ENCODE measurements around the gene CORO2B. TPM values are rescaled to one million over a fixed set of nuclear protein-coding genes. Genes with fewer than 3 reads are reported as not detected.

The CORO2B gene
- 0.37 TPM for polyA plus RNA-seq (2013)

GRCh38 chr15:68578980-68579935 is at the start of gene CORO2B:
Gene CORO2B, plus strand, starts transcription at chr15:68578993. Its CDS starts 270 bp downstream, at chr15:68579263.
- H3K36me3 ChIP-seq (ENCODE audit: control insufficient read depth in 4 of 4, insufficient read depth in 4 of 4, low read length in 3 of 4): no peaks in the 10 kb centered on the region
- peak within 1 kb of the TSS; percentile 39 to 78 (median 64) for H3K4me3 ChIP-seq (ENCODE audit: control insufficient read depth in 1 of 7, extremely low read depth in 1 of 7, insufficient read depth in 4 of 7, low read depth in 2 of 7, low read length in 6 of 7)
- H3K9me3 ChIP-seq (ENCODE audit: control extremely low read depth in 1 of 5, control insufficient read depth in 4 of 5, insufficient read depth in 2 of 5, low read depth in 1 of 5, low read length in 4 of 5): no peaks in the 10 kb centered on the region
- CTCF ChIA-PET: interaction anchor here (1.1 kb wide), 1 partner anchor 20 kb away, joined by 3 read pairs; no protein-coding TSS in a partner anchor
- peaks cover 0 to 25% (median 24%) of the 10 kb centered on the region in 5 experiments for H3K27me3 ChIP-seq (replicated peaks in 2 of 5; ENCODE audit: control insufficient read depth in 4 of 5, insufficient read depth in 5 of 5, low read length in 4 of 5)
- H3K4me1 ChIP-seq (ENCODE audit: control extremely low read depth in 1 of 4, control insufficient read depth in 4 of 4, insufficient read depth in 4 of 4, low read length in 3 of 4): peaks cover 0 to 24% (median 17%) of the 10 kb centered on the region in 4 experiments
- 1% methylated on average over 63 of the region's 95 CpGs for WGBS (ENCODE audit: insufficient coverage)
- POLR2A ChIA-PET: no interaction called here
- DNase-seq: peak in 2 of 3 donors; percentile 35 to 57
- H3K27ac ChIP-seq (ENCODE audit: insufficient read depth in 1 of 2, low read depth in 1 of 2, low read length in 2 of 2, poor library complexity in 1 of 2, severe bottlenecking in 2 of 2): no peak within 1 kb of the TSS

DNA sequence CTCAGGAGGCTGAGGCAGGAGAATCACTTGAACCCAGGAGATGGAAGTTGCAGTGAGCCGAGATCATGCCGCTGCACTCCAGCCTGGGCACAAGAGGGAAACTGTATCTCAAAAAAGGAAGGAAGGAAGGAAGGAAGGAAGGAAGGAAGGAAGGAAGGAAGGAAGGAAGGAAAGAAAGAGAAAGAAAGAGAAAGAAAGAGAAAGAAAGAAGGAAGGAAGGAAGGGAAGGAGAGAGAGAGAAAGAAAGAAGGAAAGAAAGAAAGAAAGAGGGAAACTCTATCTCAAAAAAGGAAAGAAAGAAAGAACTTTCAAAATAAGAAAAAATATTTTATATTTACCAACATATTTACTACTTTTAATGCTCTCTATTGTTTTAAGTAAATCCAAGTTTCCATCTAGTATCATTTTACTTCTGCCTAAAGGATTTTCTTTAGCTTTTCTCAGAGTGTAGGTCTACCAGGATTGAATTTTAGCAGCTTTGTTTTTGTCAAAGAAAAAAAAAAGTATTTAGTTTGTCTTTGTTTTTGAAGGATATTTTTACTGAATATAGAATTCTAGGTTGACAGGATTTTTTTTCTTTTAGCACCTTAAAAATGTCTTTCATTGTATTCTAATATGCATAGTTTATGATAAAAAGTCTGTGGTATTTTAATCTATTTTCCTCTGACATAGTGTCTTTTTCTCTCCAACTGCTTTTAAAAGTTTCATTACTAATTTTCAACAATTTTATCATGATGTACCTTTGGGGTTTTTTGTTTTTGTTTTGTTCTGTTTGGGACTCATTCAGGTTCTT is 47.2 kb upstream of the CORO2B start:
- Histone ChIP-seq H3K4me3 (ENCODE audit: control insufficient read depth in 1 of 7, extremely low read depth in 1 of 7, insufficient read depth in 4 of 7, low read depth in 2 of 7, low read length in 6 of 7) (no peak overlapping the region), H3K27ac (ENCODE audit: insufficient read depth in 1 of 2, low read depth in 1 of 2, low read length in 2 of 2, poor library complexity in 1 of 2, severe bottlenecking in 2 of 2) (no peak overlapping the region), H3K27me3 (replicated peaks in 2 of 5; ENCODE audit: control insufficient read depth in 4 of 5, insufficient read depth in 5 of 5, low read length in 4 of 5) (peaks cover 0 to 6% (median 0%) of the 10 kb centered on the region in 5 experiments), H3K4me1 (ENCODE audit: control extremely low read depth in 1 of 4, control insufficient read depth in 4 of 4, insufficient read depth in 4 of 4, low read length in 3 of 4) (peaks cover 4 to 22% (median 10%) of the 10 kb centered on the region in 4 experiments), H3K36me3 (ENCODE audit: control insufficient read depth in 4 of 4, insufficient read depth in 4 of 4, low read length in 3 of 4) (no peaks in the 10 kb centered on the region), H3K9me3 (ENCODE audit: control extremely low read depth in 1 of 5, control insufficient read depth in 4 of 5, insufficient read depth in 2 of 5, low read depth in 1 of 5, low read length in 4 of 5) (peaks cover 0 to 41% (median 3%) of the 10 kb centered on the region in 5 experiments)
- CTCF ChIA-PET: no interaction called here
- peak in 2 of 3 donors; percentile 47 to 56 for DNase-seq
- POLR2A ChIA-PET: no interaction called here
- 100% methylated on average over 1 of the region's 2 CpGs for WGBS (ENCODE audit: insufficient coverage)

- H3K4me3 ChIP-seq (ENCODE audit: control insufficient read depth in 1 of 7, extremely low read depth in 1 of 7, insufficient read depth in 4 of 7, low read depth in 2 of 7, low read length in 6 of 7): no peak overlapping the region
- peaks cover 0 to 33% (median 3%) of the 10 kb centered on the region in 5 experiments for H3K9me3 ChIP-seq (ENCODE audit: control extremely low read depth in 1 of 5, control insufficient read depth in 4 of 5, insufficient read depth in 2 of 5, low read depth in 1 of 5, low read length in 4 of 5)
- ChIA-PET CTCF (no interaction called here), POLR2A (no interaction called here)
- no peaks in the 10 kb centered on the region for H3K36me3 ChIP-seq (ENCODE audit: control insufficient read depth in 4 of 4, insufficient read depth in 4 of 4, low read length in 3 of 4)
- H3K27ac ChIP-seq (ENCODE audit: insufficient read depth in 1 of 2, low read depth in 1 of 2, low read length in 2 of 2, poor library complexity in 1 of 2, severe bottlenecking in 2 of 2): no peak overlapping the region
- peaks cover 0 to 3% (median 0%) of the 10 kb centered on the region in 4 experiments for H3K4me1 ChIP-seq (ENCODE audit: control extremely low read depth in 1 of 4, control insufficient read depth in 4 of 4, insufficient read depth in 4 of 4, low read length in 3 of 4)
- WGBS (ENCODE audit: insufficient coverage): 91% methylated on average over 3 of the region's 4 CpGs
- DNase-seq: no peak
- H3K27me3 ChIP-seq (replicated peaks in 2 of 5; ENCODE audit: control insufficient read depth in 4 of 5, insufficient read depth in 5 of 5, low read length in 4 of 5): peaks cover 0 to 6% (median 0%) of the 10 kb centered on the region in 5 experiments
Observed at GRCh38 chr15:68536331-68537095, 42.3 kb upstream of the CORO2B start.

GRCh38 chr15:68537097-68537496 is 41.7 kb upstream of the CORO2B start:
- Histone ChIP-seq H3K27me3 (replicated peaks in 2 of 5; ENCODE audit: control insufficient read depth in 4 of 5, insufficient read depth in 5 of 5, low read length in 4 of 5) (peaks cover 0 to 8% (median 0%) of the 10 kb centered on the region in 5 experiments), H3K4me1 (ENCODE audit: control extremely low read depth in 1 of 4, control insufficient read depth in 4 of 4, insufficient read depth in 4 of 4, low read length in 3 of 4) (peaks cover 0 to 3% (median 0%) of the 10 kb centered on the region in 4 experiments), H3K27ac (ENCODE audit: insufficient read depth in 1 of 2, low read depth in 1 of 2, low read length in 2 of 2, poor library complexity in 1 of 2, severe bottlenecking in 2 of 2) (no peak overlapping the region), H3K9me3 (ENCODE audit: control extremely low read depth in 1 of 5, control insufficient read depth in 4 of 5, insufficient read depth in 2 of 5, low read depth in 1 of 5, low read length in 4 of 5) (peaks cover 0 to 27% (median 3%) of the 10 kb centered on the region in 5 experiments), H3K36me3 (ENCODE audit: control insufficient read depth in 4 of 4, insufficient read depth in 4 of 4, low read length in 3 of 4) (no peaks in the 10 kb centered on the region), H3K4me3 (ENCODE audit: control insufficient read depth in 1 of 7, extremely low read depth in 1 of 7, insufficient read depth in 4 of 7, low read depth in 2 of 7, low read length in 6 of 7) (no peak overlapping the region)
- ChIA-PET CTCF (interaction anchor here (4.8 kb wide), 1 partner anchor 13 kb away, joined by 25 read pairs; no protein-coding TSS in a partner anchor), POLR2A (no interaction called here)
- no peak for DNase-seq

DNA sequence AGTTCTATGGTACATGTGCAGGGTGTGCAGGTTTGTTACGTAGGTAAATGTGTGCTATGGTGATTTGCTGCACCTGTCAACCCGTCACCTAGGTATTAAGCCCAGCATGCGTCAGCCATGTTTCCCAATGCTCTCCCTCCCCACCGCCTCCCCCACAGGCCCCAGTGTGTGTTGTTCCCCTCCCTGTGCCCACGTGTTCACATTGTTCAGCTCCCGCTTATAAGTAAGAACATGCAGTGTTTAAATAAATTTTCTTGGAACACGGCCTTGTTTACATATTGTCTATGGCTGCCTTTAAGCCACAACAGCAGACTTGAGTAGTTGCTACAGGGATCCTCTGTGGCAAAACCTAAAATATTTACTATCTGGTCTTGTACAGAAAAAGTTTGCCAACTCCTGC is 41.3 kb upstream of the CORO2B start:
- POLR2A ChIA-PET: no interaction called here

DNA sequence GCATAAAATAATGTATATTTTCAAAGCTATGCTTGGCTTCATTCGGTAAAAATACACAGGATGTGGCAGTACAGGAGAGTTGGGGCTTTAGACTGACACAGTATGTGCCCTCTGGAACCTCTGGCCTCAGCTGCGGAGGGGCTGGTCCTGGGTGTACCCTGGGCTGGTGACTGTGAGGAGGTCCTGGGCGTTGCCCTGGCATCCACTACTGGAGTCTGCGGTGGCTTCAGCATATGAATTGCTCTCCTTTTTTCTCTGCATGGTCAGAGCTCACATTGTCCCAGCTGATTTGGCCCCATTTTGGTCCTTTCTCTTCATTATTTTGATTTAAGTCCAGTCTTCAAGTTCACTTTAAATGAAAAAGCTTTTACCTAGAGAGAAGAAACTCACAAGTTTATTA is 40.5 kb upstream of the CORO2B start:
- no peak for DNase-seq
- 94% methylated on average over 4 of the region's 4 CpGs for WGBS (ENCODE audit: insufficient coverage)
- Histone ChIP-seq H3K27ac (ENCODE audit: insufficient read depth in 1 of 2, low read depth in 1 of 2, low read length in 2 of 2, poor library complexity in 1 of 2, severe bottlenecking in 2 of 2) (no peak overlapping the region), H3K4me1 (ENCODE audit: control extremely low read depth in 1 of 4, control insufficient read depth in 4 of 4, insufficient read depth in 4 of 4, low read length in 3 of 4) (peaks cover 0 to 3% (median 0%) of the 10 kb centered on the region in 4 experiments), H3K4me3 (ENCODE audit: control insufficient read depth in 1 of 7, extremely low read depth in 1 of 7, insufficient read depth in 4 of 7, low read depth in 2 of 7, low read length in 6 of 7) (no peak overlapping the region), H3K9me3 (ENCODE audit: control extremely low read depth in 1 of 5, control insufficient read depth in 4 of 5, insufficient read depth in 2 of 5, low read depth in 1 of 5, low read length in 4 of 5) (peaks cover 0 to 17% (median 0%) of the 10 kb centered on the region in 5 experiments), H3K27me3 (replicated peaks in 2 of 5; ENCODE audit: control insufficient read depth in 4 of 5, insufficient read depth in 5 of 5, low read length in 4 of 5) (peaks cover 0 to 9% (median 0%) of the 10 kb centered on the region in 5 experiments), H3K36me3 (ENCODE audit: control insufficient read depth in 4 of 4, insufficient read depth in 4 of 4, low read length in 3 of 4) (no peaks in the 10 kb centered on the region)
- CTCF ChIA-PET: interaction anchor here (1.0 to 4.8 kb wide), 3 partner anchors 12 to 232 kb away, joined by 3 to 25 read pairs (median 3); no protein-coding TSS in a partner anchor
- POLR2A ChIA-PET: no interaction called here

More for the DNA sequence above, 41.3 kb upstream of the CORO2B start:
- WGBS (ENCODE audit: insufficient coverage): 100% methylated on average over 3 of the region's 7 CpGs
- CTCF ChIA-PET: interaction anchor here (1.3 to 4.8 kb wide), 2 partner anchors 11 to 13 kb away, joined by 3 to 25 read pairs; no protein-coding TSS in a partner anchor
- H3K27me3 ChIP-seq (replicated peaks in 2 of 5; ENCODE audit: control insufficient read depth in 4 of 5, insufficient read depth in 5 of 5, low read length in 4 of 5): peaks cover 0 to 8% (median 0%) of the 10 kb centered on the region in 5 experiments
- H3K4me1 ChIP-seq (ENCODE audit: control extremely low read depth in 1 of 4, control insufficient read depth in 4 of 4, insufficient read depth in 4 of 4, low read length in 3 of 4): peaks cover 0 to 3% (median 0%) of the 10 kb centered on the region in 4 experiments
- no peak overlapping the region for H3K4me3 ChIP-seq (ENCODE audit: control insufficient read depth in 1 of 7, extremely low read depth in 1 of 7, insufficient read depth in 4 of 7, low read depth in 2 of 7, low read length in 6 of 7)
- H3K9me3 ChIP-seq (ENCODE audit: control extremely low read depth in 1 of 5, control insufficient read depth in 4 of 5, insufficient read depth in 2 of 5, low read depth in 1 of 5, low read length in 4 of 5): peaks cover 0 to 24% (median 1%) of the 10 kb centered on the region in 5 experiments
- H3K27ac ChIP-seq (ENCODE audit: insufficient read depth in 1 of 2, low read depth in 1 of 2, low read length in 2 of 2, poor library complexity in 1 of 2, severe bottlenecking in 2 of 2): no peak overlapping the region
- DNase-seq: no peak
- no peaks in the 10 kb centered on the region for H3K36me3 ChIP-seq (ENCODE audit: control insufficient read depth in 4 of 4, insufficient read depth in 4 of 4, low read length in 3 of 4)

Data from common myeloid progenitor, CD34-positive (primary cell).